T-helper 9 cell (primary cell): ENCODE measurements around the gene CEACAM20.
"Not testable (repeated sequence)": the region's sequence is repeated elsewhere in the genome, so short reads cannot be mapped to it uniquely, and the experiment has no call there.

Experiments
- DNase-seq: peaks from one replicate; pipeline ENCODE4 v3.0.0-alpha.2; 2020

The CEACAM20 gene

GRCh38 chr19:44476559-44477408 is 52.7 kb downstream of the CEACAM20 start:
- DNase-seq, result no peak

GRCh38 chr19:44468730-44469129 is 60.7 kb downstream of the CEACAM20 start:
- DNase-seq, result not testable (repeated sequence)

- not testable (repeated sequence) for DNase-seq
Measured at GRCh38 chr19:44462600-44463286, 66.7 kb downstream of the CEACAM20 start.
